Suprapubic skin (tissue), 4 donors: Measurements from ENCODE around the gene ITGA1. TPM values are rescaled to one million over a fixed set of nuclear protein-coding genes. Genes with fewer than 3 reads are reported as not detected.

ENCODE experiments used
- DNase-seq, 2 donors: peaks; one replicate each; pipeline ENCODE4 v3.0.0-alpha.2; 2019; ENCODE audit warnings: low spot score in 2 of 2
- H3K27ac ChIP-seq: fragments of 200-600 bp; sonication (generic); one replicate; pipeline ENCODE4 v1.5.1; 2019
- H3K27me3 ChIP-seq: fragments of 200-600 bp; sonication (generic); one replicate; pipeline ENCODE4 v1.5.1; 2019
- H3K36me3 ChIP-seq: fragments of 200-600 bp; sonication (generic); one replicate; pipeline ENCODE4 v1.5.1; 2019
- H3K4me1 ChIP-seq: fragments of 200-600 bp; sonication (generic); one replicate; pipeline ENCODE4 v1.5.1; 2019
- H3K4me3 ChIP-seq: fragments of 200-600 bp; sonication (generic); one replicate; pipeline ENCODE4 v1.5.1; 2019; ENCODE audit warnings: mild to moderate bottlenecking
- H3K9me3 ChIP-seq: fragments of 200-600 bp; sonication (generic); one replicate; pipeline ENCODE4 v1.5.1; 2019
- CTCF ChIP-seq, 2 donors: fragments of 200-600 bp in 1 of 2; fragments of 450-650 bp in 1 of 2; sonication (generic) in 1 of 2; IDR thresholded peaks; one replicate each; pipeline ENCODE4 v1.5.1; 2016 to 2019; ENCODE audit warnings: antibody characterized with exemption in 2 of 2, mild to moderate bottlenecking in 1 of 2, moderate library complexity in 1 of 2
- EP300 ChIP-seq: sonication (generic); formaldehyde crosslinking; IDR thresholded peaks from one replicate; pipeline ENCODE4 v1.6.1; 2017; ENCODE audit warnings: antibody characterized with exemption
- POLR2A ChIP-seq, 2 donors: fragments of 450-650 bp; IDR thresholded peaks; one replicate each; pipeline ENCODE4 v1.6.1; 2017; ENCODE audit warnings: antibody characterized with exemption in 2 of 2, mild to moderate bottlenecking in 2 of 2, moderate library complexity in 2 of 2
- POLR2AphosphoS5 ChIP-seq, 3 donors: sonication (generic); formaldehyde crosslinking; IDR thresholded peaks; one replicate each; pipeline ENCODE4 v1.6.1; 2017; ENCODE audit warnings: antibody characterized with exemption in 3 of 3
- WGBS: methylation state at CpG from one replicate; pipeline ENCODE4 v1.1.5; 2018; 5-methylcytosine and 5-hydroxymethylcytosine counted together
- total RNA-seq, 4 donors: library from RNA; depleted of rRNA; stranded (reverse); fragments of >200 nt; gene quantifications; one replicate each; pipeline ENCODE4 v1.1.0, GENCODE V29; 2016

Gene ITGA1
- total RNA-seq, 4 donors from 2014 or later = 2.4 to 9.8 (median 5.9) TPM

- no peak for DNase-seq
- H3K4me3 ChIP-seq = no peak overlapping the region
- H3K27ac ChIP-seq = peak overlapping the region; percentile 30
- TF ChIP-seq POLR2AphosphoS5 (IDR thresholded peaks at IDR 0.05) (no peak), EP300 (no peak), POLR2A (IDR thresholded peaks at IDR 0.05) (no peak), CTCF (IDR thresholded peaks at IDR 0.05) (no peak)
- H3K4me1 ChIP-seq = peaks cover 17% of the 10 kb centered on the region
- WGBS = 30% methylated on average over 6 of the region's 6 CpGs
- H3K9me3 ChIP-seq = no peaks in the 10 kb centered on the region
- H3K27me3 ChIP-seq = no peaks in the 10 kb centered on the region
- H3K36me3 ChIP-seq = no peaks in the 10 kb centered on the region
Observed at GRCh38 chr5:52997424-52997823, 209.7 kb downstream of the ITGA1 start.

GRCh38 chr5:52998552-52999313 lies 211.0 kb downstream of the ITGA1 start:
- Histone ChIP-seq H3K4me1 (peaks cover 17% of the 10 kb centered on the region), H3K27me3 (no peaks in the 10 kb centered on the region), H3K4me3 (no peak overlapping the region), H3K27ac (peak overlapping the region; percentile 28), H3K36me3 (no peaks in the 10 kb centered on the region), H3K9me3 (no peaks in the 10 kb centered on the region)
- no peak for TF ChIP-seq EP300
- TF ChIP-seq POLR2AphosphoS5 (IDR thresholded peaks at IDR 0.05) = no peak
- TF ChIP-seq POLR2A (IDR thresholded peaks at IDR 0.05) = no peak
- no peak for TF ChIP-seq CTCF (IDR thresholded peaks at IDR 0.05)
- no peak for DNase-seq
- WGBS = 59% methylated on average over 2 of the region's 2 CpGs

- Histone ChIP-seq H3K4me1 (peaks cover 17% of the 10 kb centered on the region), H3K27ac (no peak overlapping the region), H3K9me3 (no peaks in the 10 kb centered on the region), H3K4me3 (no peak overlapping the region), H3K27me3 (no peaks in the 10 kb centered on the region), H3K36me3 (no peaks in the 10 kb centered on the region)
- no peak for TF ChIP-seq EP300
- TF ChIP-seq POLR2AphosphoS5 (IDR thresholded peaks at IDR 0.05) = no peak
- no peak for TF ChIP-seq CTCF (IDR thresholded peaks at IDR 0.05)
- TF ChIP-seq POLR2A (IDR thresholded peaks at IDR 0.05) = no peak
- DNase-seq = no peak
- 93% methylated on average over 1 of the region's 1 CpG for WGBS
Observed at GRCh38 chr5:52999344-52999949, 211.7 kb downstream of the ITGA1 start.

GRCh38 chr5:53001541-53001940 lies 213.8 kb downstream of the ITGA1 start:
- Histone ChIP-seq H3K27me3 (no peaks in the 10 kb centered on the region), H3K4me1 (peaks cover 20% of the 10 kb centered on the region), H3K9me3 (no peaks in the 10 kb centered on the region), H3K4me3 (no peak overlapping the region), H3K36me3 (no peaks in the 10 kb centered on the region), H3K27ac (no peak overlapping the region)
- DNase-seq = no peak
- no peak for TF ChIP-seq POLR2AphosphoS5 (IDR thresholded peaks at IDR 0.05)
- TF ChIP-seq EP300 = no peak
- no peak for TF ChIP-seq POLR2A (IDR thresholded peaks at IDR 0.05)
- no peak for TF ChIP-seq CTCF (IDR thresholded peaks at IDR 0.05)
- WGBS = 97% methylated on average over 4 of the region's 4 CpGs

- Histone ChIP-seq H3K9me3 (no peaks in the 10 kb centered on the region), H3K4me3 (no peak overlapping the region), H3K27ac (no peak overlapping the region), H3K36me3 (no peaks in the 10 kb centered on the region), H3K27me3 (no peaks in the 10 kb centered on the region), H3K4me1 (peaks cover 21% of the 10 kb centered on the region)
- WGBS = 63% methylated on average over 1 of the region's 1 CpG
- TF ChIP-seq CTCF (IDR thresholded peaks at IDR 0.05) (no peak), EP300 (no peak), POLR2A (IDR thresholded peaks at IDR 0.05) (no peak), POLR2AphosphoS5 (IDR thresholded peaks at IDR 0.05) (no peak)
- DNase-seq = no peak
Observed at GRCh38 chr5:53002491-53002890, 214.8 kb downstream of the ITGA1 start.
